Measurements from ENCODE around the gene ZEB2.

- TF ChIP-seq POLR2A (IDR thresholded peaks at IDR 0.05) (no peak), CTCF (IDR thresholded peaks at IDR 0.05) (no peak)
Observed at GRCh38 chr2:144546933-144547332, 27.0 kb upstream of the ZEB2 start.

Data from uterus (tissue), 2 donors.